ENCODE data around the gene EGFLAM. TPM values are rescaled to one million over a fixed set of nuclear protein-coding genes. Genes with fewer than 3 reads are reported as not detected.

The EGFLAM gene
- total and polyA plus RNA-seq, 2 donors (not counting 3 experiments of a cell fraction or from before 2014, with no cell fraction given) = 1.2 to 2.7 TPM

GRCh38 chr5:38329132-38329715, 70.9 kb downstream of the EGFLAM start:
- Histone ChIP-seq H3K9me3 (replicated peaks; ENCODE audit: control insufficient read depth, insufficient read depth, low read length) (no peaks in the 10 kb centered on the region), H3K36me3 (ENCODE audit: control insufficient read depth in 2 of 2, extremely low read depth in 1 of 2, insufficient read depth in 2 of 2, low read length in 2 of 2) (no peaks in the 10 kb centered on the region), H3K9ac (replicated peaks; ENCODE audit: extremely low read depth, insufficient read depth, low read length) (no peak overlapping the region), H3K27ac (ENCODE audit: insufficient read depth, low read depth, low read length) (no peak overlapping the region), H2AFZ (ENCODE audit: low read depth, low read length) (no peak overlapping the region), H3K4me2 (ENCODE audit: insufficient read depth, low read length) (no peak overlapping the region), H3K27me3 (ENCODE audit: control insufficient read depth in 2 of 2, insufficient read depth in 2 of 2, low read length in 2 of 2) (peaks cover 0 to 1% of the 10 kb centered on the region in 2 experiments), H3K4me3 (replicated peaks in 1 of 3; ENCODE audit: insufficient read depth in 1 of 3, low read depth in 1 of 3, low read length in 3 of 3) (no peak overlapping the region), H3K9me1 (replicated peaks; ENCODE audit: control insufficient read depth, extremely low read depth, insufficient read depth, low read length) (no peaks in the 10 kb centered on the region), H3K4me1 (ENCODE audit: control insufficient read depth, extremely low read depth, insufficient read depth, low read length) (no peaks in the 10 kb centered on the region), H3K79me2 (ENCODE audit: control insufficient read depth, insufficient read depth, low read length) (no peaks in the 10 kb centered on the region), H4K20me1 (replicated peaks; ENCODE audit: control insufficient read depth, extremely low read depth, insufficient read depth, low read length) (no peaks in the 10 kb centered on the region)
- POLR2A ChIA-PET = no interaction called here
- CTCF ChIA-PET = interaction anchor here (1.2 kb wide), 1 partner anchor 112 kb away, joined by 3 read pairs; no protein-coding TSS in a partner anchor
- FAIRE-seq = no peak
- intact Hi-C loops (cut with micrococcal nuclease) (no loop called here), dilution Hi-C loops (cut with MboI; ENCODE audit: extremely low pct_ligation_motif_present, low sequenced_read_pairs) (no loop called here)
- TF ChIP-seq MAX (IDR thresholded peaks at IDR 0.05; ENCODE audit: insufficient read depth, insufficient read length) (no peak), CTCF (IDR thresholded peaks at IDR 0.05; ENCODE audit: extremely low read depth in 1 of 2, insufficient read depth in 1 of 2, low read depth in 1 of 2, low read length in 2 of 2) (no peak), POLR2AphosphoS5 (IDR thresholded peaks at IDR 0.05; ENCODE audit: insufficient read depth, low read depth, low read length) (no peak), FOS (IDR thresholded peaks at IDR 0.05; ENCODE audit: borderline replicate concordance, insufficient read depth, low read length) (no peak), GATA2 (IDR thresholded peaks at IDR 0.05; ENCODE audit: insufficient read depth, insufficient read length, low read depth, low read length) (no peak), POLR2A (IDR thresholded peaks at IDR 0.05; ENCODE audit: low read depth, low read length) (no peak), JUN (IDR thresholded peaks at IDR 0.05; ENCODE audit: borderline replicate concordance, insufficient read depth, insufficient read length, low read depth) (no peak), MYC (IDR thresholded peaks at IDR 0.05; ENCODE audit: low read depth, low read length) (no peak), EZH2 (IDR thresholded peaks at IDR 0.05; ENCODE audit: borderline replicate concordance, low read depth, low read length, severe bottlenecking) (no peak)
- no peak for DNase-seq (ENCODE audit: low read depth, low spot score)
- BruUV-seq (replicated peaks) = no TSS peak
